ENCODE results near the gene FAT1.

DNA sequence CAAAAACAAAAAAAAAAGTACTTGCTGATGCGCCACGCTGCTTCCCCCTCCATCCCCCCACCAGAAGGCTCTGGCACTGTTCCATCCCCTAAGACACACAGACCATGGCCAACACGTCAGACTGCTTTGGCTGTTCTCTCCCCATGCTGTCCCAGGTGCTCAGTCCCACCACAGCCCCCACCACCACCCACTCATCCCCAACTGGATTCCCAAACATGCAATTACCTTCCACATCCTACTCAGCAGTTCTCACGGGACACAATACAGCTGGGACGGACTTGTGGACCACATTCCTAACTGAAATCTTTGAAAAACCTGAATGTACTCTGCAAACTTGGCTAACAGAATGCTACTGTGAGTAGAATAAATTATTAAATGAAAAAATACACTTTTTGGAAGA lies 8.6 kb downstream of the FAT1 start:
- no peak for TF ChIP-seq EZH2 (IDR thresholded peaks at IDR 0.05; ENCODE audit: borderline replicate concordance, insufficient read depth, low read depth, low read length, poor library complexity, severe bottlenecking)
- TF ChIP-seq, protein P1, sequence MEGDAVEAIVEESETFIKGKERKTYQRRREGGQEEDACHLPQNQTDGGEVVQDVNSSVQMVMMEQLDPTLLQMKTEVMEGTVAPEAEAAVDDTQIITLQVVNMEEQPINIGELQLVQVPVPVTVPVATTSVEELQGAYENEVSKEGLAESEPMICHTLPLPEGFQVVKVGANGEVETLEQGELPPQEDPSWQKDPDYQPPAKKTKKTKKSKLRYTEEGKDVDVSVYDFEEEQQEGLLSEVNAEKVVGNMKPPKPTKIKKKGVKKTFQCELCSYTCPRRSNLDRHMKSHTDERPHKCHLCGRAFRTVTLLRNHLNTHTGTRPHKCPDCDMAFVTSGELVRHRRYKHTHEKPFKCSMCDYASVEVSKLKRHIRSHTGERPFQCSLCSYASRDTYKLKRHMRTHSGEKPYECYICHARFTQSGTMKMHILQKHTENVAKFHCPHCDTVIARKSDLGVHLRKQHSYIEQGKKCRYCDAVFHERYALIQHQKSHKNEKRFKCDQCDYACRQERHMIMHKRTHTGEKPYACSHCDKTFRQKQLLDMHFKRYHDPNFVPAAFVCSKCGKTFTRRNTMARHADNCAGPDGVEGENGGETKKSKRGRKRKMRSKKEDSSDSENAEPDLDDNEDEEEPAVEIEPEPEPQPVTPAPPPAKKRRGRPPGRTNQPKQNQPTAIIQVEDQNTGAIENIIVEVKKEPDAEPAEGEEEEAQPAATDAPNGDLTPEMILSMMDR (IDR thresholded peaks at IDR 0.05): no peak
